ENCODE data around the gene ZNF543.

The ZNF543 gene

GRCh38 chr19:57314146-57314545, 6.1 kb upstream of the ZNF543 start:
- POLR2A ChIA-PET, result no interaction called here
- TF ChIP-seq, protein P1, sequence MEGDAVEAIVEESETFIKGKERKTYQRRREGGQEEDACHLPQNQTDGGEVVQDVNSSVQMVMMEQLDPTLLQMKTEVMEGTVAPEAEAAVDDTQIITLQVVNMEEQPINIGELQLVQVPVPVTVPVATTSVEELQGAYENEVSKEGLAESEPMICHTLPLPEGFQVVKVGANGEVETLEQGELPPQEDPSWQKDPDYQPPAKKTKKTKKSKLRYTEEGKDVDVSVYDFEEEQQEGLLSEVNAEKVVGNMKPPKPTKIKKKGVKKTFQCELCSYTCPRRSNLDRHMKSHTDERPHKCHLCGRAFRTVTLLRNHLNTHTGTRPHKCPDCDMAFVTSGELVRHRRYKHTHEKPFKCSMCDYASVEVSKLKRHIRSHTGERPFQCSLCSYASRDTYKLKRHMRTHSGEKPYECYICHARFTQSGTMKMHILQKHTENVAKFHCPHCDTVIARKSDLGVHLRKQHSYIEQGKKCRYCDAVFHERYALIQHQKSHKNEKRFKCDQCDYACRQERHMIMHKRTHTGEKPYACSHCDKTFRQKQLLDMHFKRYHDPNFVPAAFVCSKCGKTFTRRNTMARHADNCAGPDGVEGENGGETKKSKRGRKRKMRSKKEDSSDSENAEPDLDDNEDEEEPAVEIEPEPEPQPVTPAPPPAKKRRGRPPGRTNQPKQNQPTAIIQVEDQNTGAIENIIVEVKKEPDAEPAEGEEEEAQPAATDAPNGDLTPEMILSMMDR (IDR thresholded peaks at IDR 0.05; ENCODE audit: insufficient read depth, low read length, missing control alignments), result no peak
- CTCF ChIA-PET, result interaction anchor here (2.1 kb wide), 1 partner anchor 12 kb away, joined by 7 read pairs; no protein-coding TSS in a partner anchor
- H3K4me3 ChIP-seq (ENCODE audit: low read depth, low read length), result no peak overlapping the region
- DNase-seq (ENCODE audit: low read depth, low spot score), result no peak

- ChIA-PET POLR2A (interaction anchor here (1.4 kb wide), 1 partner anchor 16 kb away, joined by 3 read pairs; no protein-coding TSS in a partner anchor), CTCF (no interaction called here)
- DNase-seq (ENCODE audit: low read depth, low spot score), result no peak
- peak overlapping the region; percentile 36 for H3K4me3 ChIP-seq (ENCODE audit: low read depth, low read length)
- TF ChIP-seq, protein P1 (IDR thresholded peaks at IDR 0.05; ENCODE audit: insufficient read depth, low read length, missing control alignments), result no peak
These were observed 2.8 kb upstream of the ZNF543 start for GRCh38 chr19:57317503-57317902.

DNA sequence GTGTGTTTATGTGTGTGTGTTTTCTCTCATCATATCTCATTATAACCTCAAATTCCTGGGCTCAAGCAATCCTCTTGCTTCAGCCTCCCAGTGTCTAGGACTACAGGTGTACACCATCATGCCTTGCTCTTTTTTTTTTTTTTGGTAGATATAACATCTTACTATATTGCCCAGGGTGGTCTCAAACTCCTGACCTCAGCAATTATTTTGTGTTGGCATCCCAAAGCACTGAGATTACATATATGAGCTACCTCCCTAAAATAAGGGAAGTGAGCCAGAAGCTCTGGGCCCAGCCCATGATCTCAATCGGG, 448 bp upstream of the ZNF543 start:
- TF ChIP-seq, protein P1 (IDR thresholded peaks at IDR 0.05; ENCODE audit: insufficient read depth, low read length, missing control alignments), result no peak
- CTCF ChIA-PET, result no interaction called here
- POLR2A ChIA-PET, result interaction anchor here (0.8 to 1.0 kb wide), 2 partner anchors 14 to 18 kb away, joined by 3 to 5 read pairs; no protein-coding TSS in a partner anchor
- no peak for DNase-seq (ENCODE audit: low read depth, low spot score)
- peak overlapping the region; percentile 87 for H3K4me3 ChIP-seq (ENCODE audit: low read depth, low read length)

DNA sequence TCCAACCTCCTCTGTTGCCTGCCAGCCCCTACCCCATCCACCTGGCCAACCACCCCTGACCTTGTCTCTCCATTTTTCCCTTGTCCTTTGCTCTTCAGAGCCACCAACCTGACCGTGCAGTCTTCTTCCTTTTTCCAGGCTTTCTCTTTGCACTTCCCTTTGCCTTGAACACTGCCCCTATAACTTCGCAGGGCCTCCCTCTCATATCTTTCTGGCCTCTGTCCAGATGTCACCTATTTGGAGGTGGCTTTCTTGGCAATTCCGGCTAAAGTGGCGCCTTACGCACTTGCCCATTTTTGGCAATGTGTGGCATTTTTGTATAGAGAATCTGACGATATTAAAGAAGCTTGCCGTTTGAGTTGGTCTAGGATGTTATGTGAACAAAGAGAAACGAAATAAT, 844 bp downstream of the ZNF543 start:
- DNase-seq (ENCODE audit: low read depth, low spot score), result no peak
- ChIA-PET CTCF (interaction anchor here (0.6 kb wide), 1 partner anchor 36 kb away, joined by 3 read pairs; no protein-coding TSS in a partner anchor), POLR2A (interaction anchor here (0.5 kb wide), 1 partner anchor 9 kb away, joined by 3 read pairs; no protein-coding TSS in a partner anchor)
- TF ChIP-seq, protein P1 (IDR thresholded peaks at IDR 0.05; ENCODE audit: insufficient read depth, low read length, missing control alignments), result no peak
- H3K4me3 ChIP-seq (ENCODE audit: low read depth, low read length), result peak overlapping the region; percentile 87

- ChIA-PET POLR2A (no interaction called here), CTCF (interaction anchor here (0.6 kb wide), 1 partner anchor 36 kb away, joined by 3 read pairs; no protein-coding TSS in a partner anchor)
- no peak for DNase-seq (ENCODE audit: low read depth, low spot score)
- H3K4me3 ChIP-seq (ENCODE audit: low read depth, low read length), result peak overlapping the region; percentile 87
- TF ChIP-seq, protein P1 (IDR thresholded peaks at IDR 0.05; ENCODE audit: insufficient read depth, low read length, missing control alignments), result no peak
These were observed 1.5 kb downstream of the ZNF543 start for GRCh38 chr19:57321751-57322150.

- TF ChIP-seq, protein P1 (IDR thresholded peaks at IDR 0.05; ENCODE audit: insufficient read depth, low read length, missing control alignments), result no peak
- POLR2A ChIA-PET, result no interaction called here
- CTCF ChIA-PET, result no interaction called here
- no peak overlapping the region for H3K4me3 ChIP-seq (ENCODE audit: low read depth, low read length)
- DNase-seq (ENCODE audit: low read depth, low spot score), result no peak
These were observed 4.7 kb downstream of the ZNF543 start for GRCh38 chr19:57324992-57325391.

Measured in AG04449 (cell line).